Bronchial epithelial cell (primary cell): ENCODE results near the gene UHRF2. TPM values are rescaled to one million over a fixed set of nuclear protein-coding genes. Genes with fewer than 3 reads are reported as not detected.

ENCODE experiments used
- DNase-seq: peaks from one replicate; pipeline ENCODE4 v3.0.0-alpha.2; 2010; ENCODE audit warnings: low read depth
- FAIRE-seq: peaks from 2 replicates; lab custom pipeline; 2011; peaks lifted over from hg19 to GRCh38; lab: Jason Lieb, UNC
- H3K27me3 ChIP-seq: 2 replicates; pipeline ENCODE4 v1.5.1; 2011; ENCODE audit warnings: low read length; ENCODE audit not compliant: control insufficient read depth, insufficient read depth
- H3K36me3 ChIP-seq: 2 replicates; pipeline ENCODE4 v1.5.1; 2011; ENCODE audit warnings: low read length; ENCODE audit not compliant: control insufficient read depth, insufficient read depth
- H3K4me3 ChIP-seq: 2 replicates; pipeline ENCODE4 v1.5.1; 2011; ENCODE audit warnings: mild to moderate bottlenecking, low read depth, low read length, control low read depth
- total RNA-seq: library from RNA; depleted of rRNA; stranded (reverse); fragments of >200 nt; gene quantifications from 2 replicates; pipeline ENCODE4 v1.2.1, GENCODE V29; 2014
- TF ChIP-seq, protein P1 (sequence below): IDR thresholded peaks from 2 replicates; pipeline ENCODE4 v1.5.1; 2011; ENCODE audit warnings: mild to moderate bottlenecking, moderate library complexity, low read length, control low read depth, inconsistent platforms; ENCODE audit not compliant: insufficient read depth, severe bottlenecking

Gene UHRF2
- total RNA-seq, 1 donor from 2014 or later = 49.5 TPM

DNA sequence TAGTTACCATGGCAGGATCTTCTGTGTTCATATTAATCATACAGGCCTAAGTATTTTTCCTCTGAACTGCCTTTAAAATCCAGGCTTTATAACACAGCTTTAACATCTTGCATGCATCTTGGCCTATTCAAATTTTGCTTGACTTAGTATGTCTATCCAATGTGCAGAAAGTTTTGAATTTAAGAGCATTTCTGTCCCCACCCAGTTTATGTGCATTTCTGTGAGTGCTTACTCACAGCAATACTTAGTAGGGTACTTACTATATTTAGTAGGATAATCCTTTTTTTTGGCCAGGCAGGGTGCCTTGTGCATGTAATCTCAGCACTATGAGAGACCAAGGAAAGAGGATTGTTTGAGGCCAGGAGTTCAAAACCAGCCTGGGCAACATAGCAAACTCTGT lies 18.0 kb downstream of the UHRF2 start:
- H3K27me3 ChIP-seq = no peaks in the 10 kb centered on the region
- H3K36me3 ChIP-seq = no peaks in the 10 kb centered on the region
- TF ChIP-seq, protein P1, sequence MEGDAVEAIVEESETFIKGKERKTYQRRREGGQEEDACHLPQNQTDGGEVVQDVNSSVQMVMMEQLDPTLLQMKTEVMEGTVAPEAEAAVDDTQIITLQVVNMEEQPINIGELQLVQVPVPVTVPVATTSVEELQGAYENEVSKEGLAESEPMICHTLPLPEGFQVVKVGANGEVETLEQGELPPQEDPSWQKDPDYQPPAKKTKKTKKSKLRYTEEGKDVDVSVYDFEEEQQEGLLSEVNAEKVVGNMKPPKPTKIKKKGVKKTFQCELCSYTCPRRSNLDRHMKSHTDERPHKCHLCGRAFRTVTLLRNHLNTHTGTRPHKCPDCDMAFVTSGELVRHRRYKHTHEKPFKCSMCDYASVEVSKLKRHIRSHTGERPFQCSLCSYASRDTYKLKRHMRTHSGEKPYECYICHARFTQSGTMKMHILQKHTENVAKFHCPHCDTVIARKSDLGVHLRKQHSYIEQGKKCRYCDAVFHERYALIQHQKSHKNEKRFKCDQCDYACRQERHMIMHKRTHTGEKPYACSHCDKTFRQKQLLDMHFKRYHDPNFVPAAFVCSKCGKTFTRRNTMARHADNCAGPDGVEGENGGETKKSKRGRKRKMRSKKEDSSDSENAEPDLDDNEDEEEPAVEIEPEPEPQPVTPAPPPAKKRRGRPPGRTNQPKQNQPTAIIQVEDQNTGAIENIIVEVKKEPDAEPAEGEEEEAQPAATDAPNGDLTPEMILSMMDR = no peak
- H3K4me3 ChIP-seq = no peak overlapping the region
- DNase-seq (no peak), FAIRE-seq (no peak)

DNA sequence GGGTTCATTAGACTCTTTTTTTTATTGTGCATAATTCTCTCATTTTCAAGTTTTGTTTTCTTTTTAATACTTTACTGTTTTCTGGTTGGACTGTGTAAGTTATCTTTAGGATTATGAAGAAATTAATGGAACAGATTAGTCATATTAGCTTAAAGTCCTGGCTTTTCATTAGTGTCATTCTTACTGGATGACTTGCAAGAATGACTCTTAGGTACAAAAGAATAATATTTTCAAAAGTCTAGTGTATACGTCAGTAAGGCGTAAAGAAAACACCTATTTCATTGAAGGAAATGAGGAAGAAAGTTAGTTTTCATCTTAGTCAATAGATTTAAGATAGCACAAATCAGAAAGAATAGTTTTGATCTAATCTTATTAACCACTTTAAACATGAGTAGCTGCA lies 20.4 kb downstream of the UHRF2 start:
- FAIRE-seq = no peak
- peaks cover 2% of the 10 kb centered on the region for H3K36me3 ChIP-seq
- TF ChIP-seq, protein P1 = no peak
- no peaks in the 10 kb centered on the region for H3K27me3 ChIP-seq
- H3K4me3 ChIP-seq = no peak overlapping the region
- DNase-seq = peak; percentile 76

DNA sequence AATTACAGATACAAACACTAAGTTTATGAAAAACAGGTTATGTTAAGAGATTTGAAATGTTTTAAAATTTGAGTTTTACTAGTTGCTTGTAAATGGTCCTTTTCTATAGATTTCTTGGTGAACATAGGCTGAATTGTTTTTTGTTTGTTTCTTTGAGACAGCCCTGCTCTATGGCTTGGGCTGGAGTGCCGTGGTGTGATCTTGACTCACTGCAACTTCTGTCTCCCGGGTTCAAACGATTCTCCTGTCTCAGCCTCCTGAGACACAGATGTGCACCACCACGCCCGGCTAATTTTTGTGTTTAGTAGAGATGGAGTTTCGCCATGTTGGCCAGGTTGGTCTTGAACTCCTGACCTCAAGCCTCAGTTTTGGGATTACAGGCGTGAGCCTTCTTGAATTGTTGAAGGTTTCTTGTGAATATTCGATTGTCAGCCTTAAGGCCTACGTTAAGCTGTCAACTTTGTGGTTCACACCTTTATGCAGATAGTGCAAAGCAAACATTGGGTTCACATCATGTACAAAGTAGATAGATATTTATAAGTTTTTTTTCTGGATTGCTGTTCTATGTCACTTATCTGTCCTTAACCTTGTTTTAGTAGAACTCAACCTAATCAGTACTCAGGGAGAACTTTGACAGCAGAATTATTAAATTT lies 26.2 kb downstream of the UHRF2 start:
- no peak for DNase-seq
- Histone ChIP-seq H3K4me3 (no peak overlapping the region), H3K36me3 (peaks cover 2% of the 10 kb centered on the region), H3K27me3 (no peaks in the 10 kb centered on the region)
- FAIRE-seq = no peak
- TF ChIP-seq, protein P1 = no peak

DNA sequence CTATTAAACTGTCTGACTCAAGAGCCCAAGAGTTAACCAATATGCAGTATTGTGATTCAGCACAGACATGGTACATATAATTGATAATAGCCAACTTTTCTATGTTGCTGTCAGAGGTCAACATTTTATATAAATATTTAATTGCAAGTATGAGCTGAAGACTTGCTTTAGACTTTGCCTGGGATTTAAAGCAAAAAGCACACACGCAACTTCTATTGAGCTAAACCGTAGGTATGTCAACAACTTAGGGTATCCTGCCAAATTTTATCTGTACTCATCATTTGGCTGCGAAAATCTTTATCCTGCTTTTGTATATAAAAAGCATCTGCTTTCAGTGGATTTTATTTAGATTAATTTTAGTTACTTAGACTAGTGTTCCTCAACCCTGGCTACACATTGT lies 27.4 kb downstream of the UHRF2 start:
- TF ChIP-seq, protein P1 = no peak
- FAIRE-seq = no peak

DNA sequence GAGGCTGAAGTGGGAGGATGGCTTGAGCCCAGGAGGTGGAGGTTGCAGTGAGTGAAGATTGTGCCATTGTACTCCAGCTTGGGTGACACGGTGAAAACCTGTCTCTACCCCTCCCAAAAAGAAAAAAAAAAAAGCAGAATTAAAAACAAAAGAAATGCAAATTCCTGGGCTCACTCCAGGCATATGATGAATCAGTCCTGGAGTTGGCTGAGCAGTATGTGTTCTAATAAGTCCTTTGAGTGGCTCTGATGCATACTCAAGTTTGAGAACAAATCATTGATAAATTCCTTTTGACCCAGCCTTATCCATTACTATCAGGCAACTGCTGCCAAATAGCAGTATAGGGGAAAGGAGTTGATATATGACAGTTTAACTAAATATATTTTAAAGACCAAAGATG lies 28.3 kb downstream of the UHRF2 start:
- DNase-seq = peak; percentile 29
- TF ChIP-seq, protein P1 = no peak
- no peak for FAIRE-seq
- no peaks in the 10 kb centered on the region for H3K27me3 ChIP-seq
- peaks cover 2% of the 10 kb centered on the region for H3K36me3 ChIP-seq
- no peak overlapping the region for H3K4me3 ChIP-seq

More for the DNA sequence above, 27.4 kb downstream of the UHRF2 start:
- no peak for DNase-seq
- H3K36me3 ChIP-seq = peaks cover 2% of the 10 kb centered on the region
- no peak overlapping the region for H3K4me3 ChIP-seq
- H3K27me3 ChIP-seq = no peaks in the 10 kb centered on the region

DNA sequence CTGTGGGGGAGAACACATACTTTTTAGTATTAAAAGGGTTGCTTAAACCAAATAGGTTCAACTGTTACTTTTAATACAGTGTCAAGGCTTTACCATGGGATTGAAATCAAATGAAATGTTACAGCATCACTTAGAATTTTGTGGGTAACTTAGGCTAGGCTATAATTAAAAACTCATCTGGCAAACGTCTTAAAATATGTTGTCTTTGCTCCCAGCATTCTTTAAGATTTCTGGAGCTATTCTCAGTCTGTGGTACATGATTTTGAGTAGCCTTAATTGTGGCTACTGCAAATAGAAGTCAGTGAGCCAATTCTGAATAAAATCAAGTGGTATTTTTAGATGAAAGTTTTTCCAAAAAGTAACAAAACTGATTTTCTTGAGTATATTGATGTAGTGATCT lies 30.7 kb downstream of the UHRF2 start:
- Histone ChIP-seq H3K36me3 (no peaks in the 10 kb centered on the region), H3K27me3 (no peaks in the 10 kb centered on the region)
- no peak for FAIRE-seq

More for the DNA sequence above, 30.7 kb downstream of the UHRF2 start:
- no peak for DNase-seq
- no peak overlapping the region for H3K4me3 ChIP-seq
- TF ChIP-seq, protein P1 = no peak
